Activated CD8-positive, alpha-beta T cell treated with anti-CD3 and anti-CD28 coated beads, Interleukin-2, amount 10 ng/mL, durations not matched to agents 7 days and 5 days (primary cell): Measurements from ENCODE around the gene LINGO4. TPM values are rescaled to one million over a fixed set of nuclear protein-coding genes. Genes with fewer than 3 reads are reported as not detected.

Experiments used
- ATAC-seq: fragments of 150-1000 bp; cut with Tn5 transposase; one replicate; pipeline ENCODE4 v1.10.0; 2021; ENCODE audit warnings: moderate library complexity
- CTCF ChIA-PET: fragments of 350-600 bp; sonication (Branson Sonifier 250); formaldehyde crosslinking; loops from one replicate; lab custom pipeline; 2021; ENCODE audit warnings: antibody characterized with exemption; lab: Charles Lee
- POLR2A ChIA-PET: fragments of 350-600 bp; sonication (Branson Sonifier 250); formaldehyde crosslinking; loops from one replicate; lab custom pipeline; 2021; ENCODE audit warnings: antibody characterized with exemption; lab: Charles Lee
- DNase-seq: peaks from one replicate; pipeline ENCODE4 v3.0.0-alpha.2; 2020
- H3K27ac Mint-ChIP-seq: one replicate; pipeline ENCODE4 v1.8.0; 2021; ENCODE audit warnings: mild to moderate bottlenecking, mixed read lengths
- H3K27me3 Mint-ChIP-seq: one replicate; pipeline ENCODE4 v1.8.0; 2021; ENCODE audit warnings: low read depth, mixed read lengths
- H3K36me3 Mint-ChIP-seq: one replicate; pipeline ENCODE4 v1.8.0; 2021; ENCODE audit warnings: low read depth, mixed read lengths
- H3K4me1 Mint-ChIP-seq: one replicate; pipeline ENCODE4 v1.8.0; 2021; ENCODE audit warnings: low read depth, mixed read lengths
- H3K4me3 Mint-ChIP-seq: one replicate; pipeline ENCODE4 v1.8.0; 2021; ENCODE audit warnings: mild to moderate bottlenecking, mixed read lengths
- H3K9me3 Mint-ChIP-seq: one replicate; pipeline ENCODE4 v1.8.0; 2022; ENCODE audit warnings: mixed read lengths; ENCODE audit not compliant: insufficient read depth
- total RNA-seq, 2 experiments: library from RNA; stranded (reverse); gene quantifications; one replicate each; pipeline ENCODE4 v1.2.3, GENCODE V29; 2021

The LINGO4 gene
- total RNA-seq, 2 experiments from 2014 or later, result 0.16 to 0.32 TPM

DNA sequence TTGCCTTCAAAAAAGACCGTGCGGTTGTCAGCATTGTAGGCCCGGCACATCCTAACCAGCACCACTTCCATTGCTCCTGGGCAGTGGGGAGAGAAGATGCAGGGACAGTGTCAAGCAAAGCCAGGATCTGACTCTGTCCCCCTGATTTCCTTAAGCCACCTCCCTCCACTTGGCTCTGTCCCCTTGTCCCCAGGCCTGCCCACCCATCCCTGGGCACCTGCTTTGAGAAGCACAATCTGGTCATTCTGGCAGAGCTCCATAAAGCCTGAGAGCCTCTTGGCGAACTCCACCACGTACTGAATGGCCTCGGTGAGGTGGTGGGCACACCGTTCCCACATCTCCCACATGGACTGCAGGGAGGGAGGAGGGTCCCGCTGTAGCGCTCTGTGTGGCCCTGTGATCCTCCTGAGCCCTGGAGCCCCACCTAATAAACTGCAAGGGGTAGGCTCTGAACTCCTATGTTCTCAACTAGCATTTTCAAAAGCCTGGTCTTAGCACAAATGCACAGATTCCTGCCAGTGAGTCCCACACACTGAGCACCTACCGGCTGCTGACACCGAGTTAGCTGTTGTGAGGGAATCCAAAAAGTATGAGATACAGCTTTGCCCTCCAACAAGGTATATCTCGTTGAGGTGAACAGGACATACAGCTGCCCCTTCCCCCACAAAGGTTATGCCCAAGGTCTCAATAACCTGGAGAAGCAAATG lies 8.2 kb upstream of the LINGO4 start:
- CTCF ChIA-PET, result interaction anchor here (1.1 kb wide), 1 partner anchor 24 kb away, joined by 3 read pairs; no protein-coding TSS in a partner anchor
- no peaks in the 10 kb centered on the region for H3K36me3 Mint-ChIP-seq

DNA sequence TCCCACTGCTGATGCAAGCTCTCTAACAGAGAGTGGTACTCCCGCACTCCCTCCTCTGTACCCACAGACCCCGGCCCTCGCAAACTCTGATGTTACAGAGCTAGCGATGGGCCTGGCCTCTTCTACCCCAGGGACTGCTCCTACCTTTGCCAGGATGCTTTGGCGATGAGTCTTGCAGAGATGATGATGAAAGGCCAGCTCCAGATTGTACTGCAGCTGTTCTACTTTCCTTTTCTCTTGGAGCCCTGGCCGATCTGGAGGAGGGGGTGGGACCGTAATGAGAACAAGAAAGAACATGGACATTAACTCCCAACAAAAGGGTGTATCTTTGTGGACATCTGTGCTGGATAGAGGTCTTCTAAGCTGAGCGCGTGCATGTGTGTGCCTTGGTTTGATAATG lies 6.0 kb upstream of the LINGO4 start:
- no peak for DNase-seq
- Mint-ChIP-seq H3K4me3 (no peak overlapping the region), H3K4me1 (peaks cover 27% of the 10 kb centered on the region), H3K27ac (no peak overlapping the region), H3K27me3 (peaks cover 19% of the 10 kb centered on the region), H3K36me3 (no peaks in the 10 kb centered on the region), H3K9me3 (no peaks in the 10 kb centered on the region)
- POLR2A ChIA-PET, result interaction anchor here (0.5 to 1.0 kb wide), 2 partner anchors 9 to 128 kb away, joined by 3 read pairs; no protein-coding TSS in a partner anchor
- ATAC-seq, result no peak
- CTCF ChIA-PET, result interaction anchor here (1.8 kb wide), 1 partner anchor 10 kb away, joined by 7 read pairs; no protein-coding TSS in a partner anchor

More for the DNA sequence above, 8.2 kb upstream of the LINGO4 start:
- no peak for DNase-seq
- POLR2A ChIA-PET, result no interaction called here
- Mint-ChIP-seq H3K27me3 (peaks cover 11% of the 10 kb centered on the region), H3K27ac (no peak overlapping the region), H3K4me1 (peaks cover 38% of the 10 kb centered on the region), H3K9me3 (no peaks in the 10 kb centered on the region), H3K4me3 (no peak overlapping the region)
- no peak for ATAC-seq

DNA sequence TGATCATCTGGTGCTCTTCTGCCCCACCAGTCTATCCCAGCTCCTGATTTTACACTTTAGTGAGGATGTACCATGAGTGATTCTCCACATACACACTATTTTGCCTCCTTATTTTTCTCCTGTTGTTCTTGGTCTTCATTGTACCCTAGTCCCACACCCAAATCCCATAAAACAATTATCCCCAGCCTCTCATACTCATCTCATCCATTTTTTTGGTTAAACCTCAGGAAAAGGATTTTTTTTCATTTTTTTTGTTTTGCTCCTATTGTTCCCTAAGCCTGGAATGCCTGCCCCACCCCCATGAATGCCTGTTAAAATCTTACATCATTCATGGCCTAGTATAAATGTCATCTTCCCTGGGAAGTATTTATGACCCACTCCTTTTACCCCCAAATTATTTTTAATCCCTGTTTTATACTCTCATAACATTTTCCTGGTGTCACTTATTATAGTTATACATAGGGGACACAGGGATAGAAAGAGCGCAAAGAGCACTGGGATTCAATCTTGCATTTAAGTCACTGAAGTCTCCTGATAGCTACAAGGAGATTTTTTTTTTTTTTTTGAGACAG lies 4.9 kb upstream of the LINGO4 start:
- Mint-ChIP-seq H3K9me3 (no peaks in the 10 kb centered on the region), H3K4me1 (peaks cover 15% of the 10 kb centered on the region), H3K27ac (no peak overlapping the region), H3K4me3 (no peak overlapping the region), H3K36me3 (no peaks in the 10 kb centered on the region), H3K27me3 (peaks cover 19% of the 10 kb centered on the region)
- ChIA-PET CTCF (no interaction called here), POLR2A (interaction anchor here (1.0 kb wide), 1 partner anchor 11 kb away, joined by 3 read pairs; no protein-coding TSS in a partner anchor)
- DNase-seq (no peak), ATAC-seq (no peak)

DNA sequence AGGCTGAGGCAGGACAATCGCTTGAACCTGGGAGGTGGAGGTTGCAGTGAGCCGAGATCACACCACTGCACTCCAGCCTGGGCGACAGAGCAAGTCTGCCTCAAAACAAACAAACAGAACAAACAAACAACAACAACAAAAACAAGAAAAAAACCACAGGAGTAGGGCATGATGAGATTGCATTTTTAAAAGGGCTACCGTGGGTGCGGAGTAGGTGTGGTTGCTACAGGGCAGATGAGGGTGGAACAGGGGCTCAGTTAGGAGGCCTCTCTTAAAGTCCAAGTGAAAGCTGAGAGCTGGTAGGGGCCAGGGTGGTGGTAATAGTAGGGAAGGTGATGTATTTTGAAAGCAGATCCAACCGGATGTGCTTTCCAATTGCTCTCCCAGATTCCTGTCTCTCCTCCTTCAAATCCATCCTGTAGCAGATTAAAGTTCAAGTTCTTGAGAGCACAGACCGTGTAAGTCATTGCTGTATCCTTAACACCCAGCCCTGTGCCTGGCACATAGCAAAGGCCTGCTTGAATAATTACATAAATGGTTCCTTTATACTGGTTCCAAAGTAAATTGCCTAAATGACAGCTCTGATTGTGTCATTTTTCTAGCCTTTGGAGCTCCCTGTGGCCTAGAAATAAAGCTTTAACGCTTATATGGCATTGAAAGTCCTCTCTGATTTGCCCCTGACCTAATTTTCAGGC lies 4.2 kb upstream of the LINGO4 start:
- peaks cover 9% of the 10 kb centered on the region for H3K4me1 Mint-ChIP-seq
- POLR2A ChIA-PET, result interaction anchor here (1.0 kb wide), 1 partner anchor 11 kb away, joined by 3 read pairs; no protein-coding TSS in a partner anchor
- H3K36me3 Mint-ChIP-seq, result no peaks in the 10 kb centered on the region
- H3K9me3 Mint-ChIP-seq, result no peaks in the 10 kb centered on the region
- DNase-seq (no peak), ATAC-seq (no peak)
- H3K27me3 Mint-ChIP-seq, result peaks cover 19% of the 10 kb centered on the region
- no peak overlapping the region for H3K4me3 Mint-ChIP-seq
- CTCF ChIA-PET, result no interaction called here
- H3K27ac Mint-ChIP-seq, result no peak overlapping the region

DNA sequence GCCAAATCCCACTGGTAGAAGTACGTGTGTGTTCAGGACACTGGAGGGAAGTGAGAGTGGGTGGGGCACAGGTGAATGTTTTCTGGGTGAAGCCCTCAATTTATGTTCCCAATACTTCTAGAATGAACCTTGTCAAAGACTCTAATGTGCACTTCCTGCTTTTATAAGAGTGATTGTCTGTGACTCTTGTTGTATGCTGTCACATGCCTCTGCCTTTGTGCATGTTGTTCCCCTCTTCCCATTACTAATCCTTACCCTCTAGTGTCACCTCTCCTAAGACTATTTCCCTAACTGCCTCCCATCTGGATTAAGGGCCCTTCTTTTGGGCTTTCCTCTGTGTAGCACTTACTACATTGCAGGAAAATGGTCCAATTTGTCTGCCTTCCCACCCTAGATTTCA lies 2.5 kb upstream of the LINGO4 start:
- Mint-ChIP-seq H3K36me3 (no peaks in the 10 kb centered on the region), H3K4me3 (no peak overlapping the region), H3K9me3 (no peaks in the 10 kb centered on the region), H3K4me1 (peaks cover 5% of the 10 kb centered on the region), H3K27ac (no peak overlapping the region), H3K27me3 (peaks cover 19% of the 10 kb centered on the region)
- ChIA-PET CTCF (interaction anchor here (0.8 to 0.9 kb wide), 2 partner anchors 29 to 214 kb away, joined by 3 to 6 read pairs; no protein-coding TSS in a partner anchor), POLR2A (no interaction called here)
- ATAC-seq (no peak), DNase-seq (no peak)

DNA sequence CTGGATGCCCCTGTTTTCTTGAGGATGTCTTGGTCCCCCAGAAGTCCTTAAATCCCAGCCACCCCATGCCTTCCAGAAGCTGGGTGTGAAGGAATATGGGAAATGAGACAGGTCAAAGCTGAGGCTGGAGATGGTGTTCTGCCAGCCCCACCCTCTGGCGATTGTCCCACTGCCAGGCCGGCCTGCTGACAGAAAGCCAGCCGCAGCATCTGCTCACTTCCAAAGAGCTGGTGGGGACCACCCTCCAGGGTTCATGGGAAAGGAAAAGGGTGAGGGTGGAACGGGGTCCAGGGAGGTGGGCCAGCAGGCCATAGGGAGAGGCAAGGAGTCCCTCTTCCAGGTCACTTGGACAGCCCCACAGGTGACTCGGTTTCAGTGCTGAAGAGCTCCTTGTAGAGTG lies 1.9 kb upstream of the LINGO4 start:
- ATAC-seq (no peak), DNase-seq (no peak)
- H3K27ac Mint-ChIP-seq, result no peak overlapping the region
- CTCF ChIA-PET, result interaction anchor here (0.8 to 1.3 kb wide), 3 partner anchors 18 to 29 kb away, joined by 3 to 6 read pairs (median 4); no protein-coding TSS in a partner anchor
- peaks cover 19% of the 10 kb centered on the region for H3K27me3 Mint-ChIP-seq
- H3K36me3 Mint-ChIP-seq, result no peaks in the 10 kb centered on the region
- POLR2A ChIA-PET, result no interaction called here
- no peak overlapping the region for H3K4me3 Mint-ChIP-seq
- no peaks in the 10 kb centered on the region for H3K4me1 Mint-ChIP-seq
- H3K9me3 Mint-ChIP-seq, result no peaks in the 10 kb centered on the region

DNA sequence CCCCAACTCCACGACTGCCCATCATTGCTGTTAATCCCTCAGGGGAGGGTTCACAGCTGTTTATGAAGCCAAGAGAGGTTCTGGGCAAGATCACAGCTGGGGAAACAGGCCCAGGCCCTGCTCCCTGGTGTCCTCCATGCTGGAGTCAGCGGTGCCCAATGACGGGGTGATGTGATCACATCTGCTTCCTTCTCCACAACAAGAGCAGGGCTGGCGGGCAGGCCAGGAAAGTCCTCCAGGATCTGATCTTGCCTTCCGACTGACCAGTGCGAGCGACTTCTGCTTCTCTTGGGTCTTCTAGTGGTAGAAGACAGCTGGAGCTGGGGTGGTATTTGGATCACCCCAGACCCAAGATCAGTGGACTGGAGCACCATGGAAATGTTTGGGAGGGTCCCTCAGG lies 951 bp upstream of the LINGO4 start:
- H3K4me1 Mint-ChIP-seq, result no peaks in the 10 kb centered on the region
- CTCF ChIA-PET, result interaction anchor here (1.1 to 1.3 kb wide), 2 partner anchors 17 to 24 kb away, joined by 3 to 4 read pairs; no protein-coding TSS in a partner anchor
- no peak overlapping the region for H3K27ac Mint-ChIP-seq
- H3K9me3 Mint-ChIP-seq, result no peaks in the 10 kb centered on the region
- H3K27me3 Mint-ChIP-seq, result peaks cover 16% of the 10 kb centered on the region
- H3K36me3 Mint-ChIP-seq, result no peaks in the 10 kb centered on the region
- H3K4me3 Mint-ChIP-seq, result no peak overlapping the region
- ATAC-seq, result no peak
- POLR2A ChIA-PET, result interaction anchor here (0.6 kb wide), 1 partner anchor 72 kb away, joined by 3 read pairs; no protein-coding TSS in a partner anchor
- no peak for DNase-seq

DNA sequence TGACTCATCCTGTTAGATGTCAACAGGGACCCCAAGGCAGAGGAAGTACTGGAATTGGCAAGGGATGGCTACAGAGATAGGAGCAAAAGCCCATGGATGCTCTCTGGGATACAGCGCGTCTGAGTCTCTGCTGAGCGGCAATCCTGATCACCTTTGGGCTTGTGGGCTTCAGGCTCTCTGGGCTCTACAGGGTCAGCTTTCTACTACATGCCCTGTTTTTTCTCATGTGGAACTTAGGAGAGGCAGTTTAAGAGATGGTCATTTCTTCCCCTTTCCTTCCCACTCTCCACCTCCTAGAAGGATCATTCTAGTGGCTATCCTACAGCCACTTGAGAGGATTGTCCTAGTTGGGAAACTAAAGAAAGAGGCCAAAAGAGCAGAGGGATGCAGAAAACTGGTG lies 1.3 kb downstream of the LINGO4 start:
- H3K4me3 Mint-ChIP-seq, result no peak overlapping the region
- POLR2A ChIA-PET, result no interaction called here
- no peaks in the 10 kb centered on the region for H3K36me3 Mint-ChIP-seq
- DNase-seq (no peak), ATAC-seq (no peak)
- H3K9me3 Mint-ChIP-seq, result no peaks in the 10 kb centered on the region
- no peak overlapping the region for H3K27ac Mint-ChIP-seq
- CTCF ChIA-PET, result no interaction called here
- peaks cover 17% of the 10 kb centered on the region for H3K27me3 Mint-ChIP-seq
- peaks cover 6% of the 10 kb centered on the region for H3K4me1 Mint-ChIP-seq

DNA sequence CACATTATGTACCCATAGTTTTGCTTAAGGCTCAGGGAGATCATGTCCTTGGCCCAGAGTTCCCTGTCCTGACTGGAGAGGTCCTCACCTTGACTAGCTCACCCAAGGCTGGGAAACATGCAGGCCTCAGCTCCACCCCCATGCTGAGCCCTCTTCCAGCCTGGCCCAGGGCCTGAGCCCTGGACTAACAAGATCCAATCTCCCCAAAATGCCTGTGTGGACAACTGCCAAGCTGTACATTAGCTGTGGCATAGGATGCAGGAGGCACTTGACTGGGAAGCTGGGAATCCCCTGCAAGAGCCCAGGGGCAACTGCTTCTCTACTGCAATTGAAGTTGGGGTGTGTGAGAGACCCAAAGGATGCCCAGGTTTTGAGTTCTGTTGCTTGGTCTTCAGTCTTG lies 2.1 kb downstream of the LINGO4 start:
- CTCF ChIA-PET, result interaction anchor here (1.1 kb wide), 1 partner anchor 18 kb away, joined by 3 read pairs; no protein-coding TSS in a partner anchor
- DNase-seq (no peak), ATAC-seq (no peak)
- Mint-ChIP-seq H3K4me3 (no peak overlapping the region), H3K27ac (no peak overlapping the region), H3K4me1 (peaks cover 6% of the 10 kb centered on the region), H3K27me3 (peaks cover 13% of the 10 kb centered on the region), H3K36me3 (no peaks in the 10 kb centered on the region), H3K9me3 (no peaks in the 10 kb centered on the region)
- POLR2A ChIA-PET, result interaction anchor here (0.6 kb wide), 1 partner anchor 13 kb away, joined by 3 read pairs; the partner anchor contains the start of gene TDRKH

DNA sequence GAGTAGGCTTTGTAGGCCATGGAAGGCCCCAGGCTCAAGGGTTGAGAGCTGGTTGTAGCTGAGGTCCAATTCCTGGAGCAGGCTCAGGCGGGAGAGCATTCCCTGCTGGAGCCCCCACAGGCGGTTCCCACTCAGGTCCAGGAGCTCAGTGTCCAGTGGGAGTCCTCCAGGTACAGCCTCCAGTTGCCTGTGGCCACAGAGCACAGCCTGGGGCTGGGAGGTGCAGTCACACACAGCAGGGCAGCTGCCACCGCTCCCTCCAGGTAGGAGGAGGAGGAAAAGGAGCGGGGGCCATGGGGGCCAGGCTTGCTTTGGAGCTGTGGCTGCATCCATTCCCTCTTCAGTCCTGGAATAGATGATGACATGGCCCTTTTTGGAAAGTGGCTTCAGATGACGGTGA lies 2.8 kb downstream of the LINGO4 start:
- H3K36me3 Mint-ChIP-seq, result no peaks in the 10 kb centered on the region
- ChIA-PET CTCF (interaction anchor here (1.1 kb wide), 1 partner anchor 19 kb away, joined by 3 read pairs; no protein-coding TSS in a partner anchor), POLR2A (no interaction called here)
- H3K27me3 Mint-ChIP-seq, result peaks cover 11% of the 10 kb centered on the region
- DNase-seq (no peak), ATAC-seq (no peak)
- no peaks in the 10 kb centered on the region for H3K9me3 Mint-ChIP-seq
- no peak overlapping the region for H3K4me3 Mint-ChIP-seq
- no peak overlapping the region for H3K27ac Mint-ChIP-seq
- peaks cover 6% of the 10 kb centered on the region for H3K4me1 Mint-ChIP-seq

DNA sequence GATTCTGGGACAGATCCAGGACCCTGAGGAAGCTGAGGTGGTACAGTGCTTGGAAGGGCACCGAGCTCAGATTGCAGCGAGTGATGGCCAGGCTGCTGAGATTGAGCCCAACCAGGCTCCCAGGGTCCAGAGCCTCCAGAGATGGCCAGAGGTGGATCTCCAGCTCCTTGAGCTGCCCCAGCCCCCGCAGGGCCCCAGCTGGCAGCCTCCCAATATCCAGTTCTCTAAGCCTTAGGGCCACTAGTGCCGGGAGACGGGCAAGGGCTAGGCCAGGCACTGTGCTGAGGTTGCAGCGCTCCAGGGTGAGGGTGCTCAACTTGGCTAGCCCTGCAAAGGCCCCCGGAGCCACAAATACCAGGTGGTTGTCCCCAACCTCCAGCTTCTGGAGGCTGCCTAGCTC lies 3.4 kb downstream of the LINGO4 start:
- H3K9me3 Mint-ChIP-seq, result no peaks in the 10 kb centered on the region
- no peak overlapping the region for H3K4me3 Mint-ChIP-seq
- ChIA-PET POLR2A (interaction anchor here (0.6 kb wide), 1 partner anchor 104 kb away, joined by 3 read pairs; no protein-coding TSS in a partner anchor), CTCF (no interaction called here)
- peaks cover 6% of the 10 kb centered on the region for H3K4me1 Mint-ChIP-seq
- DNase-seq (no peak), ATAC-seq (no peak)
- H3K27ac Mint-ChIP-seq, result no peak overlapping the region
- H3K36me3 Mint-ChIP-seq, result no peaks in the 10 kb centered on the region
- H3K27me3 Mint-ChIP-seq, result peaks cover 11% of the 10 kb centered on the region
